ENCODE measurements around the gene NBEAL1.
"Not testable (repeated sequence)": the region's sequence is repeated elsewhere in the genome, so short reads cannot be mapped to it uniquely, and the experiment has no call there.

The NBEAL1 gene

GRCh38 chr2:203104273-203104672, 89.6 kb downstream of the NBEAL1 start:
- in situ Hi-C loops (cut with MboI; ENCODE audit: low pct_unique_long_range_greater_than_20kb, low sequenced_read_pairs, unreplicated experiment) = no loop called here
- no peak for DNase-seq (ENCODE audit: low spot score)
- TF ChIP-seq CTCF (IDR thresholded peaks at IDR 0.05; ENCODE audit: extremely low read depth, insufficient read depth, missing control alignments) = no peak

- no peak for TF ChIP-seq CTCF (IDR thresholded peaks at IDR 0.05; ENCODE audit: extremely low read depth, insufficient read depth, missing control alignments)
- in situ Hi-C loops (cut with MboI; ENCODE audit: low pct_unique_long_range_greater_than_20kb, low sequenced_read_pairs, unreplicated experiment) = no loop called here
- DNase-seq (ENCODE audit: low spot score) = no peak
These were observed 91.3 kb downstream of the NBEAL1 start for GRCh38 chr2:203105996-203106395.

GRCh38 chr2:203110496-203110895, 95.8 kb downstream of the NBEAL1 start:
- in situ Hi-C loops (cut with MboI; ENCODE audit: low pct_unique_long_range_greater_than_20kb, low sequenced_read_pairs, unreplicated experiment); DNase-seq (ENCODE audit: low spot score): not testable (repeated sequence)

- DNase-seq (ENCODE audit: low spot score) = no peak
- no peak for TF ChIP-seq CTCF (IDR thresholded peaks at IDR 0.05; ENCODE audit: extremely low read depth, insufficient read depth, missing control alignments)
- in situ Hi-C loops (cut with MboI; ENCODE audit: low pct_unique_long_range_greater_than_20kb, low sequenced_read_pairs, unreplicated experiment) = no loop called here
These were observed 97.7 kb downstream of the NBEAL1 start for GRCh38 chr2:203112342-203112741.

- DNase-seq (ENCODE audit: low spot score); in situ Hi-C loops (cut with MboI; ENCODE audit: low pct_unique_long_range_greater_than_20kb, low sequenced_read_pairs, unreplicated experiment): not testable (repeated sequence)
These were observed 100.6 kb downstream of the NBEAL1 start for GRCh38 chr2:203115201-203115700.

GRCh38 chr2:203122317-203122986, 107.8 kb downstream of the NBEAL1 start:
- no peak for DNase-seq (ENCODE audit: low spot score)
- TF ChIP-seq CTCF (IDR thresholded peaks at IDR 0.05; ENCODE audit: extremely low read depth, insufficient read depth, missing control alignments) = peak; percentile 17
- in situ Hi-C loops (cut with MboI; ENCODE audit: low pct_unique_long_range_greater_than_20kb, low sequenced_read_pairs, unreplicated experiment) = no loop called here

- no peak for TF ChIP-seq CTCF (IDR thresholded peaks at IDR 0.05; ENCODE audit: extremely low read depth, insufficient read depth, missing control alignments)
- in situ Hi-C loops (cut with MboI; ENCODE audit: low pct_unique_long_range_greater_than_20kb, low sequenced_read_pairs, unreplicated experiment) = no loop called here
These were observed 112.3 kb downstream of the NBEAL1 start for GRCh38 chr2:203126996-203127395.

GRCh38 chr2:203135105-203135504, 120.4 kb downstream of the NBEAL1 start:
- no peak for TF ChIP-seq CTCF (IDR thresholded peaks at IDR 0.05; ENCODE audit: extremely low read depth, insufficient read depth, missing control alignments)
- DNase-seq (ENCODE audit: low spot score) = no peak
- in situ Hi-C loops (cut with MboI; ENCODE audit: low pct_unique_long_range_greater_than_20kb, low sequenced_read_pairs, unreplicated experiment) = no loop called here

More at GRCh38 chr2:203126996-203127395, 112.3 kb downstream of the NBEAL1 start:
- no peak for DNase-seq (ENCODE audit: low spot score)

Measured in GM13977 (cell line).